AG04449 (cell line): ENCODE data around the gene CYYR1.

ENCODE experiments used
- CTCF ChIA-PET: fragments of 350-600 bp; formaldehyde crosslinking; extraction: SDS; loops from one replicate; lab custom pipeline; 2021; ENCODE audit warnings: antibody characterized with exemption; lab: Yijun Ruan, JAX
- POLR2A ChIA-PET: fragments of 400-600, 350-600 bp; formaldehyde crosslinking; extraction: SDS; loops from one replicate; lab custom pipeline; 2020; ENCODE audit warnings: antibody characterized with exemption, inconsistent platforms; lab: Yijun Ruan, JAX
- DNase-seq: peaks from one replicate; pipeline ENCODE4 v3.0.0-alpha.2; 2010; ENCODE audit warnings: low read depth, low spot score
- H3K4me3 ChIP-seq: 2 replicates; pipeline ENCODE4 v1.5.1; 2011; ENCODE audit warnings: low read depth, mild to moderate bottlenecking, control low read depth, low read length
- CTCF ChIP-seq: IDR thresholded peaks from one replicate; pipeline ENCODE4 v1.5.1; 2011; ENCODE audit warnings: mild to moderate bottlenecking, moderate library complexity, low read length, control low read depth, inconsistent platforms; ENCODE audit not compliant: insufficient read depth; ENCODE audit errors: missing control alignments

Gene CYYR1

GRCh38 chr21:26487981-26488480 lies 85.1 kb downstream of the CYYR1 start:
- ChIA-PET POLR2A (no interaction called here), CTCF (no interaction called here)
- no peak for TF ChIP-seq CTCF

GRCh38 chr21:26473471-26473870 lies 99.6 kb downstream of the CYYR1 start:
- no peak overlapping the region for H3K4me3 ChIP-seq
- TF ChIP-seq CTCF = no peak
- POLR2A ChIA-PET = no interaction called here
- CTCF ChIA-PET = no interaction called here
- DNase-seq = no peak

More at GRCh38 chr21:26487981-26488480, 85.1 kb downstream of the CYYR1 start:
- no peak for DNase-seq
- no peak overlapping the region for H3K4me3 ChIP-seq

- ChIA-PET CTCF (interaction anchor here (0.7 to 0.9 kb wide), 2 partner anchors 246 to 680 kb away, joined by 3 read pairs; no protein-coding TSS in a partner anchor), POLR2A (no interaction called here)
- no peak for TF ChIP-seq CTCF
- DNase-seq = no peak
- no peak overlapping the region for H3K4me3 ChIP-seq
These were observed 102.0 kb downstream of the CYYR1 start for GRCh38 chr21:26471099-26471471.

GRCh38 chr21:26470351-26471098 lies 102.6 kb downstream of the CYYR1 start:
- H3K4me3 ChIP-seq = no peak overlapping the region
- no peak for DNase-seq
- no peak for TF ChIP-seq CTCF
- CTCF ChIA-PET = interaction anchor here (0.7 to 0.9 kb wide), 2 partner anchors 246 to 680 kb away, joined by 3 read pairs; no protein-coding TSS in a partner anchor
- POLR2A ChIA-PET = no interaction called here

GRCh38 chr21:26469789-26470188 lies 103.3 kb downstream of the CYYR1 start:
- peak; percentile 72 for DNase-seq
- POLR2A ChIA-PET = no interaction called here
- no peak for TF ChIP-seq CTCF
- CTCF ChIA-PET = no interaction called here
- H3K4me3 ChIP-seq = no peak overlapping the region

- ChIA-PET CTCF (no interaction called here), POLR2A (no interaction called here)
- no peak for DNase-seq
- TF ChIP-seq CTCF = no peak
- H3K4me3 ChIP-seq = no peak overlapping the region
These were observed 107.2 kb downstream of the CYYR1 start for GRCh38 chr21:26465916-26466315.
